ENCODE data around the gene ACTR1B. TPM values are rescaled to one million over a fixed set of nuclear protein-coding genes. Genes with fewer than 3 reads are reported as not detected.
A peak's percentile ranks its signal among the peaks of the same experiment; 100 is the strongest.
"Not testable (repeated sequence)": the region's sequence is repeated elsewhere in the genome, so short reads cannot be mapped to it uniquely, and the experiment has no call there.

ACTR1B gene
- total RNA-seq, 2 experiments from 2014 or later = 103 to 104 TPM

DNA sequence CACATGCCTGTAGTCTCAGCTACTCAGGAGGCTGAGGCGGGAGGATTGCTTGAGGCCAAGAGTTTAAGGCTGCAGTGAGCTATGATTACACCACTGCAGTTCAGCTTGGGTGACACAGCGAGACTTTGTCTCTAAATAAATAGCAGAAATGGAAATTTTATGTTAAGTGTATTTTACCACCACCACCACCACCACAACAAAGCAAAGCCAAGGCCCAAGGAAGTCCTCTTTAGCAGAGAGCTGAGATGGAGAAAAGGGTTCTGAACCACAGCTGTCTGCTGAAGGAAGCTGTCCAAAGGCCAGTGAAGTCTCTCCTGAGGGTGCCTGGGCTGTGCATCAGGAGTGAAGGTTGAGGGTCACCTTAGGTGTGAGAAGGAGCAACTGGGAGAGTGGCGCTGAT lies 23.4 kb upstream of the ACTR1B start:
- intact Hi-C loops (cut with micrococcal nuclease); H3K4me3 Mint-ChIP-seq; H3K27ac Mint-ChIP-seq; H3K9me3 Mint-ChIP-seq; H3K27me3 Mint-ChIP-seq (ENCODE audit: low read depth); H3K36me3 Mint-ChIP-seq (ENCODE audit: low read depth): not testable (repeated sequence)
- CTCF ChIA-PET = interaction anchor here (0.8 to 1.5 kb wide), 3 partner anchors 8 to 18 kb away, joined by 3 to 5 read pairs (median 3); no protein-coding TSS in a partner anchor
- H3K4me1 Mint-ChIP-seq (ENCODE audit: low read depth) = peaks cover 15% of the 10 kb centered on the region
- DNase-seq = peak; percentile 18

DNA sequence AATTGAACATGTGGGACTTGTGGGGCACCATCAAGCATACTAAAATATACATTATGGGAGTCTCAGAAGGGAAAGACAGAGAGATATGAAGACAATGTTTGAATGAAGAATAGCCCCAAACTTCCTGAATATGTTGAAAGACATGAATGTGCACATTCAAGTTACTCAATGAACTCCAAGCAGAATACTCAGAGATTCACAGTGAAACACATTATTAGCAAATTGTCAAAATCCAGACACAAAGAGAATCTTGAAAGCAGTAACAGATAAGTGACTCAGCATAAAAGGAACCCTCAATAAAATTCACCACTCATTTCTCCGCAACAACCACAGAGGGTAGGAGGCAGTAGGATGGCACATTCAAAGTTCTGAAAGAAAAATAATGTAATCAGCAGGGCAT lies 14.5 kb upstream of the ACTR1B start:
- intact Hi-C loops (cut with micrococcal nuclease) = no loop called here
- Mint-ChIP-seq H3K36me3 (ENCODE audit: low read depth) (no peaks in the 10 kb centered on the region), H3K27ac (no peak overlapping the region), H3K4me1 (ENCODE audit: low read depth) (peaks cover 28% of the 10 kb centered on the region), H3K27me3 (ENCODE audit: low read depth) (no peaks in the 10 kb centered on the region), H3K4me3 (no peak overlapping the region), H3K9me3 (no peaks in the 10 kb centered on the region)
- CTCF ChIA-PET = no interaction called here
- DNase-seq = no peak

DNA sequence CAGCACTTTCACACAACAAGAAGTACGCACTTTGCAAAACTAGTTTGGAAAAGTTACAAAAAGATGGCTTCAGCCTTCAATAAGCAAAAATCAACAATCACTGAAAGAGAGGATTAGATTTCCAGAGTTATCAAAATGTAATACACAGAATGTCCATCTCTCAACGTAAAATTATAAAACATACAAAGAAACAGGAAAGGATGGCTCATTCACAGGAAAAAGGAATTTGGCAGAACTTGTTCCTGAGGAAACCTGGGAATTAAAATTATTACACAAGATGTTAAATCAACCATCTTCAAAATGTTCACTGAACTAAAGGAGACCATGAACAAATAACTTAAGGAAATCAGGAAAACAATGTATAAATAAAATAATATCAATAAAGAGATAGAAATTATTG lies 13.6 kb upstream of the ACTR1B start:
- CTCF ChIA-PET = interaction anchor here (1.3 kb wide), 1 partner anchor 21 kb away, joined by 3 read pairs; no protein-coding TSS in a partner anchor
- DNase-seq = no peak

DNA sequence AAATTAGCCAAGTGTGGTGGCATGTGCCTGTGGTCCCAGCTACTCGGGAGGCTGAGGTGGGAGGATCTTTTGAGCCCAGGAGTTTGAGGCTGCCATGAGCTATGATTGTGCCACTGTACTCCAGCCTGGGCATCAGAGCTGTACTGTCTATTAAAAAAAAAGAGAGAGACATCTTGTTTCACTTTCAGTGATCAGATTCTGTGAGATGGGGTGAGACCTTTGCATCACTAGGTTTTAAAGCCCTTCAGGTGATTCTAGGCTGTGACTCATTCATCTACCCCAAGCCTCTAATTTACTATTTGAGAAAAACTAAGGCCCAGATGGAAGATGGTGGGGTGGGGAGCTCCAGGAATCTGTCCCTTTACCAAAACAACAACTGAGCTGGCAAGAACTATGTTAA lies 12.8 kb upstream of the ACTR1B start:
- peaks cover 32% of the 10 kb centered on the region for H3K4me1 Mint-ChIP-seq (ENCODE audit: low read depth)
- H3K4me3 Mint-ChIP-seq = no peak overlapping the region
- H3K27me3 Mint-ChIP-seq (ENCODE audit: low read depth) = no peaks in the 10 kb centered on the region
- intact Hi-C loops (cut with micrococcal nuclease) = no loop called here
- H3K36me3 Mint-ChIP-seq (ENCODE audit: low read depth) = peaks cover 2% of the 10 kb centered on the region
- no peaks in the 10 kb centered on the region for H3K9me3 Mint-ChIP-seq
- H3K27ac Mint-ChIP-seq = no peak overlapping the region
- no peak for DNase-seq
- CTCF ChIA-PET = interaction anchor here (1.2 to 1.5 kb wide), 3 partner anchors 12 to 21 kb away, joined by 3 to 4 read pairs (median 4); partner anchors contain the start of gene ACTR1B

More for the DNA sequence above, 13.6 kb upstream of the ACTR1B start:
- intact Hi-C loops (cut with micrococcal nuclease) = no loop called here
- Mint-ChIP-seq H3K27me3 (ENCODE audit: low read depth) (no peaks in the 10 kb centered on the region), H3K9me3 (no peaks in the 10 kb centered on the region), H3K27ac (no peak overlapping the region), H3K36me3 (ENCODE audit: low read depth) (no peaks in the 10 kb centered on the region), H3K4me1 (ENCODE audit: low read depth) (peaks cover 32% of the 10 kb centered on the region), H3K4me3 (no peak overlapping the region)

DNA sequence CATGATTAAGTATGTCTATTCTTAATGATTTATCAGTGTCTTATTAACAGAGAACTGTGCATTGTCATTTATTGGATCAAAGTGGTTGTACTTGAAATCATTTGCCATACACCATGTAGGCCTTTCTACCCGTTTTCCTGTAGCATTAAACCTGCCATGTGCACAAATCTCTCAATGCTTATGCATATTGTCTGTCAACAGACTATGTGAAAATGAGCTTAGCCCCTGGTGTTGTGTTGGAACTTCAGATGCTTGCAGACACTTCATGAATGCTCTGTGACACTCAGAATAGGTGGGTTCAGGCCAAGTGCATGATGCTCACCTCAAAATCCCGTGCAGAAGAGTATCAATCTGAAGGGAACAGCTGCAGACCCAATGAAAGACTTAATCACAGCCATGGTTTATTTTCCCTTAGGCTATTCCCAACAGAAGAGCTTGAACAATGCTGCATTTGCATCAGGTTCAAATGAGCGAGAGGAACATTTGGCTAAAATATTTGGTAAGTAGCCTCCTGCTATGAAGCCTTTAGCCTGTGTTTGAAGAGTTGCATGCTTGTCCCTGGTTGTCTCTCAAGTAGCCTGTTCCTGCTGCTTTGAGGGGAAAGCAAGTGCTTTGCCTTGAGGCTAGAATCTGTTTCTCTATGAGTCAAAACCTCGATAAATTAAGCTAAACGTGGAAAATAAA lies 11.7 kb upstream of the ACTR1B start:
- no peak overlapping the region for H3K27ac Mint-ChIP-seq
- peaks cover 32% of the 10 kb centered on the region for H3K4me1 Mint-ChIP-seq (ENCODE audit: low read depth)
- H3K4me3 Mint-ChIP-seq = no peak overlapping the region
- DNase-seq = no peak
- CTCF ChIA-PET = interaction anchor here (1.0 to 1.5 kb wide), 4 partner anchors 9 to 21 kb away, joined by 4 to 6 read pairs (median 4); partner anchors contain the start of gene ACTR1B
- no peaks in the 10 kb centered on the region for H3K27me3 Mint-ChIP-seq (ENCODE audit: low read depth)
- intact Hi-C loops (cut with micrococcal nuclease) = no loop called here
- H3K36me3 Mint-ChIP-seq (ENCODE audit: low read depth) = peaks cover 2% of the 10 kb centered on the region
- no peaks in the 10 kb centered on the region for H3K9me3 Mint-ChIP-seq

DNA sequence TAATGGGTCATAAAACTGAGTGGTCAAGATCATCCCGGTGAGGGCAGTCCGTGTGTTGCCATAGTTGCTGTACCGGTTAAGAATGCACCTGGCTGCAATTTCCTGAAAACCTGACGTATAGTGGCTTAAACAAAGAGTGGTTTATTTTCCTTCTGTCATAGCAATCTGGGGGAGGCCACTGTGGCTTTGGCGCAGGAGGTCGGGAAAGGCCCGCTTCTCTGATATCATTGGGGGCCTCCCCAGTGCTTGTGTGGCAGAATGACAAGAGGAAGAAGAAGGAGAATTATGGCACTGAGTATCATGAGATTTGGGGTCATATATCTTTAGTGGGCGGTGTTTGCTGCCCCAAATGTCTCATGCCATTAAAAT lies 10.1 kb upstream of the ACTR1B start:
- Mint-ChIP-seq H3K4me1 (ENCODE audit: low read depth) (peaks cover 32% of the 10 kb centered on the region), H3K27ac (peak overlapping the region; percentile 89), H3K4me3 (no peak overlapping the region), H3K27me3 (ENCODE audit: low read depth) (no peaks in the 10 kb centered on the region), H3K36me3 (ENCODE audit: low read depth) (peaks cover 2% of the 10 kb centered on the region), H3K9me3 (no peaks in the 10 kb centered on the region)
- CTCF ChIA-PET = interaction anchor here (1.6 kb wide), 1 partner anchor 11 kb away, joined by 5 read pairs; no protein-coding TSS in a partner anchor
- peak; percentile 81 for DNase-seq
- intact Hi-C loops (cut with micrococcal nuclease) = loop anchor here (1.0 kb wide), 2 partner anchors 10 to 14 kb away; partner anchors contain the start of gene ACTR1B

DNA sequence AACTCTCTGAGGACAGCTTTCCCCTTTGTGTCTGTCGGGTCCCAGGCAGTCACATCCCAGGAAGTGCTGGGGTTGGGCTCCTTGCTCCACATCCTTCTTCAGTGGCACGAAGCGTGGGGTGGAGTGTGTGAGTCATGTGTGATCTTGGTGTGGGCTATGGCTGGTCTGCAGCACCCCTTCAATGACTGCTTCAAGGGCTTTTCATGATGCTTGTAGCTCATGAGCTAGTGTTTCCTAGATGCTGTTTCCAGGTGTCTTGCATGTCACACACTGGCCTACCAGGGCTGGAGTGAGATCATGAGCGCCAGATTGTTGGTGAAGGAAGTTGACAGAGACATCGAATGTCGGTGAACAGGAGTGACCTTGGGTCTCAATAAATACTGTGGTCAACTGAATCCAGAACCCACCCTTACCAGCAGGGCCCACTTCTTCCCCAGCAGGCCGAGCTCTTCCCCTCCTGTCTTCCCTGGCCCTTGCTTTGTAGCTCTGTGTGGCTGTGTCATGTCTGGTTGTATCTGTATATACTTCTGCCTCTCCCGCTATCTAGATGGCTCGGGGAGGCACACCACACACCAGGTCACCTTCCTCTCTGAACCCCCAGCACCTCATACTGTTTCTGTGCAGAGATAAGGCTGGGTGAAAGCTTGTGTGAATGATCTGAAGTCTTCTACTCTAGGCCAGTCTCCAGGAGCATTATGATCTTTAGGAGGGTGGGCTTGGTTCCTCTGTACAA lies 9.5 kb upstream of the ACTR1B start:
- H3K4me3 Mint-ChIP-seq = no peak overlapping the region
- H3K9me3 Mint-ChIP-seq = no peaks in the 10 kb centered on the region
- DNase-seq = peak; percentile 57

DNA sequence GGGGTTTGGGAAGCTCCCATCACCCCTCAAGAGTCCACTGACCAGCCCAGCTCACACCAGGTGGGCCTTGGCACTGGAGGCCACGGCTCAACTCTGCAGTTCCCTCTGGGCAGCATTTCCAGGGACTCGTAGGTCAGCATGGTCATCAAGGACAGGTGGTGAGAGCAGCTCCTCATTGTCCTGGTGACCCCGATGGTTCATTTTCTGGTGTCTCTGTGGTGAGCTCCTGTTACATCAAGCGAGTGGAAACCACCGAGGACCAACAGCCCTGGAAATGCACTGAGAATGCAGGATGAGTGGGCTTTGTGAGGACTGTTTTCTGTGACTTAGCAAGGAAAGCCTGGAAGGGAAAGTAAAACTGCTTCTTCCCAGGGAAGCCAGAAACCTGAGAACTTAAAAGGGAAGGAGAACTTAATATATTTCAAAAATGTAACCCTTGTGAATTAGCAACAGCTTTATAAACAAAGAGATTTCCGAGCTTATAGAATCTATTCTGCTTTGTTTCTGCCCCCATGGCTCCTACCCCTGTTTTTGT lies 8.8 kb upstream of the ACTR1B start:
- not testable (repeated sequence) for H3K36me3 Mint-ChIP-seq (ENCODE audit: low read depth); H3K4me3 Mint-ChIP-seq; H3K9me3 Mint-ChIP-seq; DNase-seq; H3K27me3 Mint-ChIP-seq (ENCODE audit: low read depth)
- CTCF ChIA-PET = interaction anchor here (0.8 to 1.6 kb wide), 4 partner anchors 10 to 27 kb away, joined by 4 to 5 read pairs (median 4); no protein-coding TSS in a partner anchor
- peak overlapping the region; percentile 89 for H3K27ac Mint-ChIP-seq
- H3K4me1 Mint-ChIP-seq (ENCODE audit: low read depth) = peaks cover 28% of the 10 kb centered on the region
- intact Hi-C loops (cut with micrococcal nuclease) = loop anchor here (1.0 kb wide), 1 partner anchor 8 kb away; the partner anchor contains the start of gene ACTR1B

More for the DNA sequence above, 9.5 kb upstream of the ACTR1B start:
- intact Hi-C loops (cut with micrococcal nuclease) = loop anchor here (1.0 kb wide), 1 partner anchor 9 kb away; the partner anchor contains the start of gene ACTR1B
- Mint-ChIP-seq H3K27ac (peak overlapping the region; percentile 89), H3K4me1 (ENCODE audit: low read depth) (peaks cover 31% of the 10 kb centered on the region), H3K36me3 (ENCODE audit: low read depth) (peaks cover 2% of the 10 kb centered on the region), H3K27me3 (ENCODE audit: low read depth) (no peaks in the 10 kb centered on the region)
- CTCF ChIA-PET = interaction anchor here (0.8 to 1.6 kb wide), 4 partner anchors 11 to 27 kb away, joined by 4 to 5 read pairs (median 4); no protein-coding TSS in a partner anchor

DNA sequence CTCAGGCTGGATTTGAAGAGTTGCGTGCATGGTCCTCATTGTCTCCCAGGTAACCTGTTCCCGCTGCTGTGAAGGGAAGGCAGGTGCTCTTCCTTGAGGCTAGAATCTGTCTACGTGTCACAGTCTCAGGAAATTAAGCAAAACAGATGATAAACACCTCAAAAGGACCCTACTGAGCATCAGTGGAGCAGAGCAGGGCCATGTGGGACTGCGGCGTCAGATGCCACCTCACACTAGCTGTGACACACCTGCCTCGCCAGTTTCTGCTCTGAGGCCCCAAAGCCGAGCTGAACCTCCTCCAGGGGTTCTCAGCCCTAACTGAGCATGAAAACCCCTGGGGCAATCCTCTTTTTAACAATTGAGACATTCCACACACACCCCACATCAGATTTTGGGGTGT lies 7.7 kb upstream of the ACTR1B start:
- Mint-ChIP-seq H3K4me3 (no peak overlapping the region), H3K36me3 (ENCODE audit: low read depth) (peaks cover 2% of the 10 kb centered on the region), H3K9me3 (no peaks in the 10 kb centered on the region), H3K4me1 (ENCODE audit: low read depth) (peaks cover 23% of the 10 kb centered on the region), H3K27me3 (ENCODE audit: low read depth) (no peaks in the 10 kb centered on the region), H3K27ac (no peak overlapping the region)
- DNase-seq = no peak
- CTCF ChIA-PET = no interaction called here
- intact Hi-C loops (cut with micrococcal nuclease) = no loop called here

DNA sequence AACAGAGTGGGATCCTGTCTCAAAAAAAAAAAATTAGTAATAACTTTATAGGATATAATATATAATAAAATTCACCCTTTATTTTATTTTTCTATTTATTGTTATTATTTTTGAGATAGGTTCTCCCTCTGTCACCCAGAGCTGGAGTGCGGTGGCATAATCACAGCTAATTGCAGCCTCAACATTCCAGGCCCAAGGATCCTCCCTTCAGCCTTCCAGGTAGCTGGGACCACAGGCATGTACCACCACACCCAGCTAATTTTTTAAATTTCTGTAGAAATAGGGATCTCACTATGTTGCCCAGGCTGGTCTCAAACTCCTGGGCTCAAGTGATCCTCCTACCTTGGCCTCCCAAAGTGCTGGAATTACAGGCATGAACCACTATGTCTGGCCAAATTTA lies 6.6 kb upstream of the ACTR1B start:
- CTCF ChIA-PET = interaction anchor here (0.6 to 1.2 kb wide), 2 partner anchors 30 to 36 kb away, joined by 3 read pairs; no protein-coding TSS in a partner anchor

DNA sequence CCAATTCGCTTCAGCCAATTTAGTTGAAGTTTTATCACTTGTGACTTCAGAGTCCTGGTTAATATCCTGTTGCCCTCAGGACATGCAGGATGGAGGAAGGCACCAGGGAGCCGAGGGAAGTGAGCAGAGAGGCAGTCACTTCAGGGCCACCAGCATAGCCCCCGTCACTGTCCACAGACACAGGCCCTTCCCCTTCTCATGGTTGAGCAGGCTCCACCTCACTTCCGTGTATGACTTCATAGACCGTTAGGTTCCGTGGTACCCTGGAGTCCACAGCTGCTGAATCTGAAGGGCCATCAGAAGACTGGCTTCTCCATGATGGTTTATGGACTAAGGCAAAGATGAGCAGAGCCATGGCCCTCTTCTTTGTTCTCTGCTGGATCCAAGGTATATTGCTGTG lies 5.6 kb upstream of the ACTR1B start, which contains the start of gene C2orf92:
Gene C2orf92 (plus strand): TSS at position 266 of the 400 bp plus-strand sequence. CDS start 76 bp downstream, at position 342.
- intact Hi-C loops (cut with micrococcal nuclease) = no loop called here
- Mint-ChIP-seq H3K36me3 (ENCODE audit: low read depth) (peaks cover 2% of the 10 kb centered on the region), H3K9me3 (no peaks in the 10 kb centered on the region), H3K4me3 (no peak within 1 kb of the TSS), H3K4me1 (ENCODE audit: low read depth) (peaks cover 23% of the 10 kb centered on the region), H3K27me3 (ENCODE audit: low read depth) (no peaks in the 10 kb centered on the region), H3K27ac (peak within 1 kb of the TSS; percentile 31)
- no peak for DNase-seq
- CTCF ChIA-PET = no interaction called here

More for the DNA sequence above, 6.6 kb upstream of the ACTR1B start:
- peaks cover 21% of the 10 kb centered on the region for H3K4me1 Mint-ChIP-seq (ENCODE audit: low read depth)
- H3K27me3 Mint-ChIP-seq (ENCODE audit: low read depth) = no peaks in the 10 kb centered on the region
- no peak overlapping the region for H3K27ac Mint-ChIP-seq
- no peak overlapping the region for H3K4me3 Mint-ChIP-seq
- no peaks in the 10 kb centered on the region for H3K9me3 Mint-ChIP-seq
- intact Hi-C loops (cut with micrococcal nuclease) = no loop called here
- DNase-seq = no peak
- H3K36me3 Mint-ChIP-seq (ENCODE audit: low read depth) = peaks cover 2% of the 10 kb centered on the region

DNA sequence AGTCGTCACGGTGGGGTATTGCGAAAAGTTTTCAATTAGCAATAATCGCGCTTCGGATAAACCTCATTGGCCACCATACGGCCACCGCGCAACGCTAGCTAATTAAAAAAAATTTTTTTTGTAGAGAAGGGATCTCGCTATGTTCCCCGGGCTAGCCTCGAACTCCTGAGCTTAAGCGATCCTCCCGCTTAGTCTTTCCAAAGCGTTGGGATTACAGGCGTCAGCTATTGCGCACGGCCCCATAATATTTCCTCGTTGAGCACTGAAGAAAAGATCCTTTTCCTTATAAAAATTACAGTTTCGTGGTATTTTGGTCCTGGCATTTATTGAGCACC lies 759 bp upstream of the ACTR1B start:
- no peaks in the 10 kb centered on the region for H3K27me3 Mint-ChIP-seq (ENCODE audit: low read depth)
- H3K4me1 Mint-ChIP-seq (ENCODE audit: low read depth) = peaks cover 31% of the 10 kb centered on the region
- H3K36me3 Mint-ChIP-seq (ENCODE audit: low read depth) = peaks cover 12% of the 10 kb centered on the region
- CTCF ChIA-PET = interaction anchor here (0.8 to 4.5 kb wide), 11 partner anchors 11 to 103 kb away, joined by 3 to 56 read pairs (median 4); partner anchors contain the start of genes COX5B and ZAP70
- intact Hi-C loops (cut with micrococcal nuclease) = loop anchor here (1.0 to 5.0 kb wide), 9 partner anchors 9 to 1672 kb away; partner anchors contain the start of genes TXNDC9 and ZAP70
- no peaks in the 10 kb centered on the region for H3K9me3 Mint-ChIP-seq
- H3K27ac Mint-ChIP-seq = peak overlapping the region; percentile 97
- peak overlapping the region; percentile 93 for H3K4me3 Mint-ChIP-seq
- DNase-seq = peak; percentile 30
